Activated CD4-positive, alpha-beta T cell treated with anti-CD3 and anti-CD28 coated beads for 36 hours (primary cell): ENCODE data around the gene DGUOK. TPM values are rescaled to one million over a fixed set of nuclear protein-coding genes. Genes with fewer than 3 reads are reported as not detected.
"Not testable (repeated sequence)": the region's sequence is repeated elsewhere in the genome, so short reads cannot be mapped to it uniquely, and the experiment has no call there.

Source experiments
- ATAC-seq: fragments of 200-7000 bp; cut with Tn5 transposase; one replicate; pipeline ENCODE4 v1.10.0; 2021; ENCODE audit warnings: mild to moderate bottlenecking, moderate library complexity
- CTCF ChIA-PET: fragments of 350-600 bp; sonication (Branson Sonifier 250); formaldehyde crosslinking; loops from one replicate; lab custom pipeline; 2021; ENCODE audit warnings: antibody characterized with exemption; lab: Charles Lee
- POLR2A ChIA-PET: fragments of 350-600 bp; sonication (Branson Sonifier 250); formaldehyde crosslinking; loops from one replicate; lab custom pipeline; 2021; ENCODE audit warnings: antibody characterized with exemption, inconsistent platforms; lab: Charles Lee
- DNase-seq: peaks from one replicate; pipeline ENCODE4 v3.0.0-alpha.2; 2020
- H3K27ac Mint-ChIP-seq: one replicate; pipeline ENCODE4 v1.8.0; 2021; ENCODE audit warnings: mixed read lengths
- H3K27me3 Mint-ChIP-seq: one replicate; pipeline ENCODE4 v1.8.0; 2021; ENCODE audit warnings: mixed read lengths
- H3K36me3 Mint-ChIP-seq: one replicate; pipeline ENCODE4 v1.8.0; 2021; ENCODE audit warnings: low read depth, mixed read lengths
- H3K4me1 Mint-ChIP-seq: one replicate; pipeline ENCODE4 v1.8.0; 2021; ENCODE audit warnings: mixed read lengths
- H3K4me3 Mint-ChIP-seq: one replicate; pipeline ENCODE4 v1.8.0; 2021; ENCODE audit warnings: mild to moderate bottlenecking, moderate library complexity, mixed read lengths
- H3K9me3 Mint-ChIP-seq: one replicate; pipeline ENCODE4 v1.8.0; 2021; ENCODE audit warnings: low read depth, mixed read lengths
- intact Hi-C, 2 experiments: fragments of 100-400 bp; cut with DNase I in 1 of 2; cut with micrococcal nuclease in 1 of 2; formaldehyde crosslinking; loops; one replicate each; pipeline versions ENCODE4 v1.14.2 to v1.15.1; 2022 to 2024; cut with DNase I, micrococcal nuclease
- total RNA-seq, 2 experiments: library from RNA; stranded (reverse); gene quantifications; one replicate each; pipeline ENCODE4 v1.2.3, GENCODE V29; 2021

Gene DGUOK
- total RNA-seq, 2 experiments from 2014 or later = 97.6 to 119 TPM

DNA sequence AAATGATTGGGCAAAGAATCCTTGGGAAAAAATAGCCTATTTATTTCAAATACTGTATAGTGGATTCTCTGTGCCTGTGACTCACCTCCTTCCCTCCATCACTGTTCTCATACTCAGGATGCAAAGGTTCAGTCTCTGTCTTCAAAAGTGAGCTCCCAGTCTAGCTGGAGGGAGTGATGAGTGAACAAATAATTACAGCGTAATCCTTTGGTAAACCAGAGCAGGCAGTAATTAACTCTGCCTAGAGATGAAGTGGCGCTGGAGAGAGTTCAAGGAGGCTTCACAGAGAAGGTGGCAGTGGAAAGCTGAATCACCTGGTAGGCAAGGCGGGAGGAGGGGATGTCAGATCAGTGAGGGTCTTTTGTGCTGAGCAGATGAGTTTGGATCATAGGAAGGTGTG is 6.5 kb downstream of the DGUOK start:
- intact Hi-C loops = loop anchor here (2.0 kb wide), 3 partner anchors 46 to 74 kb away; no protein-coding TSS in a partner anchor
- CTCF ChIA-PET = interaction anchor here (0.6 to 1.3 kb wide), 6 partner anchors 14 to 111 kb away, joined by 3 to 6 read pairs (median 3); no protein-coding TSS in a partner anchor
- Mint-ChIP-seq H3K27me3 (no peaks in the 10 kb centered on the region), H3K36me3 (peaks cover 55% of the 10 kb centered on the region), H3K4me3 (no peak overlapping the region), H3K27ac (peak overlapping the region; percentile 47), H3K4me1 (peaks cover 84% of the 10 kb centered on the region), H3K9me3 (no peaks in the 10 kb centered on the region)
- POLR2A ChIA-PET = no interaction called here
- ATAC-seq (peak; percentile 28), DNase-seq (peak; percentile 9)

DNA sequence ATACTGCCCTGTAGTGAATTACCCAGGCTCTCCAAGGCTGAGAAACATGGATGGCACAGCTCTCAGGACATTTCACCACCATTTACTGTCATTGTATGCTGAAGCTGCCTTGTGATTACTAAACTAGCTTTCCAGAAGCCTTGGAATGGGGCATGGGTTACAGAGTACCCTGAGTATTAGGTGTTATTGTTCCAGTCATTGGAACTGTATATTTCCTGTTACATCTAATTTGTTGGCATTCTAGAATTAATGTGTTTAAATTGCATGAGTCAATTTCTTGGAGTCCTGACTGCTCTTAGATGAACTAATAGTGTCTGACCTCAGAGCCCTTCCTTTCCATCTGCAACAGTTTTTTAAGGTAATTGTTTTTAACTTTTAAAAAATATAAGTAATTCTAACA is 9.0 kb downstream of the DGUOK start:
- intact Hi-C loops = no loop called here

DNA sequence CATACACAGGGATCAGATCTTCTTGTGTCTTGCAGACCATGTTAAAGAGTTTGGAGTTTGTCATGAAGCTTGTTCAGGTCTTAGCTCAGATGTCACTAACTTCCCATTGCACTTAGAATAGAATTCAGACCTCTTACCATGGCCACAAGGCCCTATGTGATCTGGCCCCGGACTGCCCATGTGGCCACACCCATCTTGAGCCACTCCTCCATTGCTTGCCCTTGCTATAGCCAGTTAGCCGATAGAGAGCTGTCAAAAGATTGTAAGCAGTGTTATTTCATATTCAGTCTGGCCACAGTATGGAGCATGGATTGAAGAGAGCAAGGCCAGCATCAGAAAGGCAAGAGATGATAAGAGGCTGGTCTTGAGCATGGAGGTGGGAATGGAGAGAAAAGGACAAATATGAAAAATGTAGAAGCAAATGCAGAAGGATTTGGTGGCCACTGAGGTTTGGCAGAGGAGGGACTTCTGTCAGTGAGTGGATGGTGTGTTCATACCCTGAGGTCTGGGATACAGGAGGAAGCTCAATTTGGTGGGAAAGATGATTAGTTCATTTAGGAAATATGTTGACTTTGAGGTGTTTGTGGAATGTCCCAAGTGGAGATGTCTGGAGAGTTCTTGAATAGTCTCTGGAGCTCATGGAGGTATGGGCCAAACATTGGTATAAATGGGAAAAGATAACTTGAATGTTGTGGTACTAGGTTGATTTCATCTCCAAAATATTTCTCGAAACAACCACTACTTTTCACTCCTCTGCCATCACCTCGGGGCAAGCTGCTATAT is 10.6 kb downstream of the DGUOK start:
- CTCF ChIA-PET = interaction anchor here (0.9 to 1.2 kb wide), 3 partner anchors 12 to 212 kb away, joined by 3 to 6 read pairs (median 4); no protein-coding TSS in a partner anchor
- H3K4me3 Mint-ChIP-seq = no peak overlapping the region
- H3K4me1 Mint-ChIP-seq = peaks cover 82% of the 10 kb centered on the region
- H3K27me3 Mint-ChIP-seq = no peaks in the 10 kb centered on the region
- intact Hi-C loops = no loop called here
- peaks cover 59% of the 10 kb centered on the region for H3K36me3 Mint-ChIP-seq
- ATAC-seq (no peak), DNase-seq (no peak)
- H3K27ac Mint-ChIP-seq = no peak overlapping the region
- H3K9me3 Mint-ChIP-seq = no peaks in the 10 kb centered on the region
- POLR2A ChIA-PET = interaction anchor here (0.7 kb wide), 1 partner anchor 65 kb away, joined by 3 read pairs; no protein-coding TSS in a partner anchor

More for the DNA sequence above, 9.0 kb downstream of the DGUOK start:
- Mint-ChIP-seq H3K27ac (no peak overlapping the region), H3K9me3 (no peaks in the 10 kb centered on the region), H3K4me3 (no peak overlapping the region), H3K27me3 (no peaks in the 10 kb centered on the region), H3K4me1 (peaks cover 86% of the 10 kb centered on the region), H3K36me3 (peaks cover 55% of the 10 kb centered on the region)
- DNase-seq (no peak), ATAC-seq (no peak)
- CTCF ChIA-PET = interaction anchor here (1.0 kb wide), 1 partner anchor 108 kb away, joined by 4 read pairs; no protein-coding TSS in a partner anchor
- POLR2A ChIA-PET = no interaction called here

DNA sequence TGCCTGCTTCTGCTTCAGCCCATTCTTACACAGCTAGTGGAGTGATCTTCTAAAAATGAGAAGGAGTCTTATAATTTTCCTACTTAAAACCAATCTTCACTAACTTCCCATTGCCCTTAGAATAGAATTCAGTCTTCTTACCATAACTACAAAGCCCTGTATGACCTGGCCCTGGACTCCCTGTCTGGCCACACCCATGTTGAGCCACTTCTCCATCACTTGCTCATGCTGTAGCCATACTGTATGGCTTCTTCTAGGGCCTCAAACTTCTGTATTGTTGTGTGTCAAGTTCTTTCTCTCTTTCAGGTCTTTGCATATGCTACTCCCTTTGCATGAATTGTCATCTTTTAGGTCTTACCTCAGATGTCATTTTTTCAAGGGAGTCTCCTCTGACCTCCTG is 11.2 kb downstream of the DGUOK start:
- no peaks in the 10 kb centered on the region for H3K27me3 Mint-ChIP-seq
- intact Hi-C loops = loop anchor here in 1 of 2 experiments (2.0 kb wide), 1 partner anchor 49 kb away; no protein-coding TSS in a partner anchor
- CTCF ChIA-PET = interaction anchor here (1.2 to 1.3 kb wide), 2 partner anchors 12 to 92 kb away, joined by 4 to 6 read pairs; no protein-coding TSS in a partner anchor
- POLR2A ChIA-PET = interaction anchor here (0.7 kb wide), 1 partner anchor 65 kb away, joined by 3 read pairs; no protein-coding TSS in a partner anchor
- H3K4me1 Mint-ChIP-seq = peaks cover 82% of the 10 kb centered on the region
- no peaks in the 10 kb centered on the region for H3K9me3 Mint-ChIP-seq
- H3K27ac Mint-ChIP-seq = no peak overlapping the region
- no peak overlapping the region for H3K4me3 Mint-ChIP-seq
- no peak for ATAC-seq
- peaks cover 61% of the 10 kb centered on the region for H3K36me3 Mint-ChIP-seq
- DNase-seq = no peak

DNA sequence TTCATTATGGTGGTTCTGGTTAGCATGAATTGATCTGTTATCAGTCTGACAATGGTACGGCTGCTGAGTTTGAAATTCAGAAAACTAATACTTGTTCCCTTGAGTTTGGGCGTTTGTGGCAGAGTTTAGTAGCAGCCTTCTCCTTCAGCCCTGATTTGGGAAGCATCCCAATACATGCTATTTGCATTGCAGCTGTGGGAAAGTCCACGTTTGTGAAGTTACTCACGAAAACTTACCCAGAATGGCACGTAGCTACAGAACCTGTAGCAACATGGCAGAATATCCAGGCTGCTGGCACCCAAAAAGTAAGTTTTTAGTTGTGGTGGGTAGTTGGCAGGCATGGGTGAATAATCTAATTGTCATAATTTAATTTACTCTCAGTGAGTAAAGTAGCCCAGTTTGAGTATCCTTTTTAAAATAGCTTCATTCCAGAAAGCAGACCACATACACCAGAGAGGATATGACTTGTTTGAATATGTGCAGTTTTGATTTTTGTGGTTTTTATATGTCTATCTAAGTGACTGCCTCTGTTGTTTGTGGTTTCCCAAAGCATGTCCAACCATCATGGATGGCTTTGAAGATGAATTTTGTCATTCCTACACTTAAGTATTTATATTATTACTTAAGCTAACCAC is 12.2 kb downstream of the DGUOK start:
- Mint-ChIP-seq H3K9me3 (no peaks in the 10 kb centered on the region), H3K27ac (peak overlapping the region; percentile 84), H3K36me3 (peaks cover 57% of the 10 kb centered on the region), H3K4me1 (peaks cover 79% of the 10 kb centered on the region), H3K4me3 (no peak overlapping the region), H3K27me3 (no peaks in the 10 kb centered on the region)
- intact Hi-C loops = loop anchor here (1.0 to 2.0 kb wide), 4 partner anchors 24 to 80 kb away; no protein-coding TSS in a partner anchor
- DNase-seq (peak; percentile 43), ATAC-seq (peak; percentile 89)
- ChIA-PET POLR2A (interaction anchor here (0.6 to 1.0 kb wide), 5 partner anchors 12 to 129 kb away, joined by 3 to 5 read pairs (median 3); no protein-coding TSS in a partner anchor), CTCF (interaction anchor here (0.6 to 1.8 kb wide), 17 partner anchors 9 to 253 kb away, joined by 3 to 10 read pairs (median 3); partner anchors contain the start of genes DGUOK and MOB1A)

DNA sequence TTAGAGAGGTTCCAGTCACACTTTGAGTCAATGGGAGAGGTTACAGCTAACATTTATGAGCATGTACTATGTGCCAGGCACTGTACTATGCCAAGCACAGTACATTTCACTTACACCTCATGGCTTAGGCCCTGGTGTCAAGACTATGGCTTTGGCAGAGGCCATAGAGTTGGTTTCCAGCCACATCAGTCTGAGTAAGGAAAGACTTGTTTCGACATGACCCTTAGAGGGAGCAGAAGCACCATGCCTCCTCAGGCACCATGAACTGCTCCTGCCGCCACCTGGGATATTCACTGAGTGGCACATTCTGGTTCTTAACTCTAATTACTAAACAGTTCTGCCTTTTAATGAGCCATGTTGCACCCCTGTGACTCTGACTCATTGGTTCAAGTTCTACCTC is 12.7 kb downstream of the DGUOK start:
- Mint-ChIP-seq H3K9me3 (no peaks in the 10 kb centered on the region), H3K4me3 (no peak overlapping the region), H3K4me1 (peaks cover 82% of the 10 kb centered on the region), H3K27ac (peak overlapping the region; percentile 71), H3K27me3 (no peaks in the 10 kb centered on the region), H3K36me3 (peaks cover 59% of the 10 kb centered on the region)
- ChIA-PET CTCF (interaction anchor here (0.7 to 1.8 kb wide), 15 partner anchors 9 to 239 kb away, joined by 3 to 10 read pairs (median 3); partner anchors contain the start of genes DGUOK and MOB1A), POLR2A (interaction anchor here (0.6 to 1.0 kb wide), 3 partner anchors 24 to 93 kb away, joined by 3 to 5 read pairs (median 3); no protein-coding TSS in a partner anchor)
- peak; percentile 59 for DNase-seq
- peak; percentile 78 for ATAC-seq
- intact Hi-C loops = loop anchor here (1.0 to 2.0 kb wide), 4 partner anchors 24 to 80 kb away; no protein-coding TSS in a partner anchor

DNA sequence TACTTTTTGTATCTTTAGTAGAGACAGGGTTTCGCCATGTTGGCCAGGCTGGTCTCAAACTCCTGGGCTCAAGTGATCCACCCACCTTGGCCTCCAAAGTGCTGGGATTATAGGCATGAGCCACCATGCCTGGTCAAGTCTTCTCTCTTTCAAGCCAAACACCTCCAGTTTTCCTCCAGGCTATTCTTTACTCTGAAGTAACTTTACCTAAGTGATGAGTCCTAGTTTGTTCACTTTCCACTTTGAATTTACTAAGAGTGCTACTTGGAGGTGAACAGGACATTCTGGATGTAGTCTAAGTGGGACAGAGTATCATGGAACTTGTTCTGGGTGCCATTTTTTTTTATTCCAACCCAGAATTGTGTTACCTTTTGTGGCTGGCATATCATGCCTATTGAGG is 13.4 kb downstream of the DGUOK start:
- CTCF ChIA-PET = interaction anchor here (0.7 to 1.8 kb wide), 3 partner anchors 93 to 146 kb away, joined by 3 to 5 read pairs (median 5); no protein-coding TSS in a partner anchor
- intact Hi-C loops, DNase-seq, POLR2A ChIA-PET, H3K27me3 Mint-ChIP-seq, ATAC-seq, H3K9me3 Mint-ChIP-seq, H3K4me3 Mint-ChIP-seq: not testable (repeated sequence)
- Mint-ChIP-seq H3K36me3 (peaks cover 65% of the 10 kb centered on the region), H3K4me1 (peaks cover 88% of the 10 kb centered on the region), H3K27ac (peak overlapping the region; percentile 24)

DNA sequence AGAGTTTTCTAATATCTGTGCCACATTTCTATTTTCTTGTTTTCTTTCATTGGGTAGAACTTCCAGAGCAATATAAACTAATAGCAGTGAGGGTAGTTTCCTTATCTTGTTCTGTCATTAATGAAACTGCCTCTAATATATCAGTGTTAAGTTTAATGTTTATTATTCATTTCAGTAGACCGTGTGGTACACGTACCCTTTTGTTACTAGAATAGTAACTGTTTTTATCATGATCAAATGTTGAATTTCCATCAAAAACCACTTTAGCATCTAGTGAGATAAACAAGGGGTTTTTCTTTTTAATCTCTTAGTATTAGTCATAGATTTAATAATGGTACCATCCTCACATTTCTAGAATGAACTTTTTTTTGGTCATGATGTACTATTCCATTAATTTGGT is 16.0 kb downstream of the DGUOK start:
- CTCF ChIA-PET = no interaction called here
- H3K9me3 Mint-ChIP-seq = no peaks in the 10 kb centered on the region
- peaks cover 89% of the 10 kb centered on the region for H3K4me1 Mint-ChIP-seq
- H3K36me3 Mint-ChIP-seq = peaks cover 57% of the 10 kb centered on the region
- no peaks in the 10 kb centered on the region for H3K27me3 Mint-ChIP-seq
- ATAC-seq (no peak), DNase-seq (no peak)
- intact Hi-C loops = no loop called here
- POLR2A ChIA-PET = interaction anchor here (0.8 kb wide), 1 partner anchor 114 kb away, joined by 3 read pairs; no protein-coding TSS in a partner anchor
- no peak overlapping the region for H3K27ac Mint-ChIP-seq
- no peak overlapping the region for H3K4me3 Mint-ChIP-seq

DNA sequence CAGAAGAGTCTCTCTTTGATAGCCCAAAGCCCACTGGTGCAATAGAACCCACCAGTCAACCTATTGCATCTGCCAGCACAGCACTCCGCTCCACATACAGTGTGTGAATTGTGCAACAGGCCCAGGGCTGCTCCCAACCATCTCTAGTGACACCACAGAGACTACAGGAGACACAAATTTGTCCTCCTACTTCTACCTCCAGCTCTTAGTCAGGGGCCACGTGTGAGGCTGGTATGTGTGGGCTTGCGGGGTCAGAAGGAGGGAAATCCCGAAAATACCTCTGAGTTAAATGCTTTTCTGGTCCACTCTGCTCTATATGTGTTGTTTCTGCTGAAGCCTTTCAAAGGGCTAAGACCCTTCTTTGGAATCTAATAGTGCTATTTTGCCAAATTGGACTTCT is 18.0 kb downstream of the DGUOK start:
- CTCF ChIA-PET = interaction anchor here (0.8 to 1.6 kb wide), 3 partner anchors 11 to 121 kb away, joined by 4 to 6 read pairs (median 4); no protein-coding TSS in a partner anchor
- intact Hi-C loops = loop anchor here in 1 of 2 experiments (2.0 kb wide), 1 partner anchor 18 kb away; the partner anchor contains the start of gene DGUOK
- H3K36me3 Mint-ChIP-seq = peaks cover 55% of the 10 kb centered on the region

DNA sequence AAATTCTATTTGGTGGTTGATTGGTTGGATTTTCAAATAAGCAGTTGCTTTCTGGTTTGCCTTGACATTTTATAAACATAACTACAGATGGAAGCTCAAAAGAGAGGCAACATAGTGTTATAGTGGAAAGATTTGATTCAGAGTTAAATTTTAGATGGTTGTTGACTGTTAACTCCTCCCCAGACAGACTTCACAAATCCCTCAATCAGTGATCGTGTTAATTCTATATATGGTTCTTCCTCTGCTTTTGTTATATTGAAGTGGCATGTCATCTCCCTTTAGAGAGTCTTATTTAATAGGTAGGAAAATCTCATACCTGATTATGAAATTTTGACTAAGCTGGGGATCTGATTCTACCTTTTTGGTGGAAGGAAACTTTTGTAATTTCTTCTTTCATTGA is 19.5 kb downstream of the DGUOK start:
- peak overlapping the region; percentile 5 for H3K27ac Mint-ChIP-seq
- POLR2A ChIA-PET = no interaction called here

More for the DNA sequence above, 18.0 kb downstream of the DGUOK start:
- Mint-ChIP-seq H3K27ac (peak overlapping the region; percentile 62), H3K9me3 (no peaks in the 10 kb centered on the region), H3K4me1 (peaks cover 88% of the 10 kb centered on the region), H3K4me3 (no peak overlapping the region), H3K27me3 (no peaks in the 10 kb centered on the region)
- ATAC-seq (peak; percentile 86), DNase-seq (peak; percentile 58)
- POLR2A ChIA-PET = interaction anchor here (0.5 kb wide), 1 partner anchor 76 kb away, joined by 3 read pairs; no protein-coding TSS in a partner anchor

More for the DNA sequence above, 19.5 kb downstream of the DGUOK start:
- H3K36me3 Mint-ChIP-seq = peaks cover 51% of the 10 kb centered on the region
- ATAC-seq (no peak), DNase-seq (no peak)
- H3K9me3 Mint-ChIP-seq = no peaks in the 10 kb centered on the region
- H3K4me3 Mint-ChIP-seq = no peak overlapping the region
- peaks cover 88% of the 10 kb centered on the region for H3K4me1 Mint-ChIP-seq
- CTCF ChIA-PET = no interaction called here
- intact Hi-C loops = no loop called here
- H3K27me3 Mint-ChIP-seq = no peaks in the 10 kb centered on the region
